Measurements from ENCODE around the gene CREBL2. TPM values are rescaled to one million over a fixed set of nuclear protein-coding genes. Genes with fewer than 3 reads are reported as not detected.
"Not testable (repeated sequence)": the region's sequence is repeated elsewhere in the genome, so short reads cannot be mapped to it uniquely, and the experiment has no call there.

Gene CREBL2
- total RNA-seq, 4 donors from 2014 or later = 11.2 to 42.7 (median 26.4) TPM

DNA sequence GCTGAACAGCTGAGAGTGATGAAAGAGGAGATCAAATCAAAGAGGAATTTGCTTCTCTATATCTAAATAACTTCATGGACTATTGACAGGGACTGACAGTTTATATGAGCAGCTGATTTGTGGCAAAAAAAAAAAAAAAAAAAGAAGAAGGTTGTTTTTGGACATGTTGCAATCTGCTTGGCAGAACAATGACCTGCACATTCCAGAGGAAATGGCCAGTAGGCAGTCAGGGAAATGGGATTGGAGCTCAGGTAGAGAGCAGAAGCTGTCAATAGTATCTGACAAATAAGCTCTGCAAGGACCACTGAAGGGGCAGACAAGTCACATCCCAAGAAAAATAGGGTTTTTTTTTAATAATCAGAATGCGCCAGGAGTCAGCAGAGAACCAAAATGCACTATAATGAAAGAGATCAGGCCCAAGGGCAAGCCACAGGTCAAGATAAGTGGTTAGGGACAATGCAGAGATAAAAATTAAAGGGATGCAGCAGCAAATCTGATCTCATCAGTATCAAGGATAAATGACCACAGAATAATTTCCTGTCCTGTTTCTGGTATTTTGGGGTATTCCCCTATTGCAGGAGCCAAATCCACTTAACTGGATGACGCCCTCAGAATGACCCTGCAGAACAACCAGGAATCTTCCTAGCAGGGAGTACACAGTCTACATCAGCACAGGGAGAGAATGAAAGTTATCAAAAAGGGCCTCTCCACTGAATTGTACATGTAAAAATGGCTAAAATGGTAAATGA, 26.4 kb upstream of the CREBL2 start:
- Histone ChIP-seq H3K4me1 (peaks cover 0 to 64% (median 13%) of the 10 kb centered on the region in 4 donors), H3K36me3 (no peaks in the 10 kb centered on the region), H3K9me3 (no peaks in the 10 kb centered on the region), H3K27ac (no peak overlapping the region), H3K27me3 (no peaks in the 10 kb centered on the region), H3K4me3 (no peak overlapping the region)
- in situ Hi-C loops (cut with MboI; ENCODE audit: low pct_ligation_motif_present in 1 of 4, low pct_unique_long_range_greater_than_20kb in 1 of 4, low sequenced_read_pairs in 3 of 4) = no loop called here
- TF ChIP-seq CTCF (IDR thresholded peaks at IDR 0.05) (no peak), POLR2A (IDR thresholded peaks at IDR 0.05) (no peak), EP300 (IDR thresholded peaks at IDR 0.05; ENCODE audit: low read depth) (no peak), POLR2AphosphoS5 (IDR thresholded peaks at IDR 0.05) (no peak)
- WGBS, 2 donors (ENCODE audit: low coverage in 1 of 2) = 70 to 100% methylated on average over 2 of the region's 2 CpGs
- DNase-seq = no peak
- intact Hi-C loops (cut with DNase I; ENCODE audit: low total_unique reads) = no loop called here

DNA sequence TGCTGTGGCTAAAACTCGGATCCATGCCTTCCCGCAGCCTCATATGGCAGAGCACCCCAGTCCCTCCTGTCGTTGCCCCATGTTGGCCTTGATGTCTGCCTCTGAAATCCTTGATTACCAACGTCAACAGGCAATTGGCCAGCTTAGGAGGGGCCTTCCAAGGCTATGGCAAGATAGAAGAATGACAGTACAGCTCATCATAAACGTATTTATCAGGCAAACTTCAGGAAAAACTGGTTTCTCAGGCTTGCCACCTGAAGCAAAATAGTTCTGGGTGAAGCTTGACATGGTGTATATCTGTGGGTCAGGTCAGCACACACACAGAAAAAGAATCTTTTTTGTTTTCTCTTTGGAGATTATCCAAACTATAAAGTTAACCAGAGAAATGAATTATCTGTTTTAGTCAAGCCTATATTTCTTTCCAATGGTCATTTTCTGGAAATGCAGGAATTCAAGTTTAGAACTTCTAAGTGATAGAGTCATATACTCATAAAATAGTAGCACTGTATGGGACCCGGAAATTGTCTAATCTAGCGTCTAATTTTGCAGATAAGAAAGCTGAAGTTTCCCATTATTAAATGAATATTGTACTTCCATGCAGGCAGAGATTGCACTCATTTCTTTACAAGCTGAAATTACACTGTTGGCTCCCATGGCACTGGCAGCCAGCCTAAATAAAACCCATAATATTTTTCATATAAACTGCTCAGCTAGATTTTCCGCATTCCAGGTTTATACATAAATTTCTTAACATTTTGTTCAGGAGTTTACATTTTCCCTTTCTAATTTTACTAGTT, 24.6 kb upstream of the CREBL2 start:
- Histone ChIP-seq H3K4me3 (no peak overlapping the region), H3K9me3 (no peaks in the 10 kb centered on the region), H3K4me1 (peaks cover 0 to 53% (median 13%) of the 10 kb centered on the region in 4 donors), H3K36me3 (no peaks in the 10 kb centered on the region), H3K27ac (peak overlapping the region; percentile 54 to 68 (median 56)), H3K27me3 (no peaks in the 10 kb centered on the region)
- no peak for TF ChIP-seq EP300 (IDR thresholded peaks at IDR 0.05; ENCODE audit: low read depth)
- TF ChIP-seq POLR2A (IDR thresholded peaks at IDR 0.05) = no peak
- TF ChIP-seq CTCF (IDR thresholded peaks at IDR 0.05) = no peak
- peak in 1 of 3 donors; percentile 32 for TF ChIP-seq POLR2AphosphoS5 (IDR thresholded peaks at IDR 0.05)
- intact Hi-C loops (cut with DNase I; ENCODE audit: low total_unique reads) = no loop called here
- in situ Hi-C loops (cut with MboI; ENCODE audit: low pct_ligation_motif_present in 1 of 4, low pct_unique_long_range_greater_than_20kb in 1 of 4, low sequenced_read_pairs in 3 of 4) = no loop called here
- 21 to 66% methylated on average over 3 to 8 of the region's 8 CpGs for WGBS, 2 donors (ENCODE audit: low coverage in 1 of 2)
- DNase-seq = peak; percentile 59

- Histone ChIP-seq H3K36me3 (no peaks in the 10 kb centered on the region), H3K27ac (peak overlapping the region in 3 of 4 donors; percentile 54 to 68 (median 58)), H3K4me1 (peaks cover 0 to 45% (median 8%) of the 10 kb centered on the region in 4 donors), H3K4me3 (no peak overlapping the region), H3K9me3 (no peaks in the 10 kb centered on the region), H3K27me3 (no peaks in the 10 kb centered on the region)
- WGBS, 2 donors (ENCODE audit: low coverage in 1 of 2) = 100% methylated on average over 1 of the region's 1 CpG
- DNase-seq = no peak
- in situ Hi-C loops (cut with MboI; ENCODE audit: low pct_ligation_motif_present in 1 of 4, low pct_unique_long_range_greater_than_20kb in 1 of 4, low sequenced_read_pairs in 3 of 4) (no loop called here), intact Hi-C loops (cut with DNase I; ENCODE audit: low total_unique reads) (no loop called here)
- TF ChIP-seq EP300 (IDR thresholded peaks at IDR 0.05; ENCODE audit: low read depth) = no peak
Observed at GRCh38 chr12:12587878-12588277, 23.8 kb upstream of the CREBL2 start.

- WGBS, 2 donors (ENCODE audit: low coverage in 1 of 2) = 83 to 84% methylated on average over 2 to 3 of the region's 3 CpGs
- in situ Hi-C loops (cut with MboI; ENCODE audit: low pct_ligation_motif_present in 1 of 4, low pct_unique_long_range_greater_than_20kb in 1 of 4, low sequenced_read_pairs in 3 of 4); H3K27me3 ChIP-seq; H3K4me3 ChIP-seq; DNase-seq; intact Hi-C loops (cut with DNase I; ENCODE audit: low total_unique reads); H3K27ac ChIP-seq; H3K9me3 ChIP-seq; H3K36me3 ChIP-seq: not testable (repeated sequence)
- H3K4me1 ChIP-seq = peaks cover 0 to 40% (median 7%) of the 10 kb centered on the region in 4 donors
Observed at GRCh38 chr12:12588436-12588835, 23.2 kb upstream of the CREBL2 start.

DNA sequence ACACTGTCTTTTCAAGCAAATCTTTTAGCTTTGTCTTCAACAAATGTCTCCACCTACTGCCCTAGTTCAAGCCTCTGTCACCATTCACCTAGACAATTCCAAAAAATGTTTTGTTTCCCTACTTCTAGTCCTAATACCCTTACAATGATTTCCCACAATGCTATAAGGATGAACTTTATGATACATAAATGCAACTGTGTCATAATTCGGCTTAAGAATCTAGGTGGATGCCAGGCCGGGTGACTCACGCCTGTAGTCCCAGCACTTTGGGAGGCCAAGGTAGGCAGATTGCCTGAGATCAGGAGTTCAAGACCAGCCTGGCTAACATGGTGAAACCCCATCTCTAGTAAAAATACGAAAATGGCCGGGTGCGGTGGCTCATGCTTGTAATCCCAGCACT, 20.7 kb upstream of the CREBL2 start:
- TF ChIP-seq CTCF (IDR thresholded peaks at IDR 0.05) = no peak
- no peak for TF ChIP-seq POLR2AphosphoS5 (IDR thresholded peaks at IDR 0.05)
- TF ChIP-seq EP300 (IDR thresholded peaks at IDR 0.05; ENCODE audit: low read depth) = no peak
- no peak for TF ChIP-seq POLR2A (IDR thresholded peaks at IDR 0.05)

More for the DNA sequence above, 20.7 kb upstream of the CREBL2 start:
- intact Hi-C loops (cut with DNase I; ENCODE audit: low total_unique reads) = no loop called here
- peaks cover 0 to 23% (median 6%) of the 10 kb centered on the region in 4 donors for H3K4me1 ChIP-seq
- no peaks in the 10 kb centered on the region for H3K36me3 ChIP-seq
- no peaks in the 10 kb centered on the region for H3K27me3 ChIP-seq
- in situ Hi-C loops (cut with MboI; ENCODE audit: low pct_ligation_motif_present in 1 of 4, low pct_unique_long_range_greater_than_20kb in 1 of 4, low sequenced_read_pairs in 3 of 4) = no loop called here
- H3K4me3 ChIP-seq = no peak overlapping the region
- H3K9me3 ChIP-seq = no peaks in the 10 kb centered on the region
- no peak overlapping the region for H3K27ac ChIP-seq
- no peak for DNase-seq
- WGBS, 2 donors (ENCODE audit: low coverage in 1 of 2) = 91 to 100% methylated on average over 3 to 6 of the region's 6 CpGs

Measured in transverse colon (tissue), 4 donors.